Measurements from ENCODE around the gene SIAH1.
"Not testable (repeated sequence)": the region's sequence is repeated elsewhere in the genome, so short reads cannot be mapped to it uniquely, and the experiment has no call there.

The SIAH1 gene, protein sequence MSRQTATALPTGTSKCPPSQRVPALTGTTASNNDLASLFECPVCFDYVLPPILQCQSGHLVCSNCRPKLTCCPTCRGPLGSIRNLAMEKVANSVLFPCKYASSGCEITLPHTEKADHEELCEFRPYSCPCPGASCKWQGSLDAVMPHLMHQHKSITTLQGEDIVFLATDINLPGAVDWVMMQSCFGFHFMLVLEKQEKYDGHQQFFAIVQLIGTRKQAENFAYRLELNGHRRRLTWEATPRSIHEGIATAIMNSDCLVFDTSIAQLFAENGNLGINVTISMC

DNA sequence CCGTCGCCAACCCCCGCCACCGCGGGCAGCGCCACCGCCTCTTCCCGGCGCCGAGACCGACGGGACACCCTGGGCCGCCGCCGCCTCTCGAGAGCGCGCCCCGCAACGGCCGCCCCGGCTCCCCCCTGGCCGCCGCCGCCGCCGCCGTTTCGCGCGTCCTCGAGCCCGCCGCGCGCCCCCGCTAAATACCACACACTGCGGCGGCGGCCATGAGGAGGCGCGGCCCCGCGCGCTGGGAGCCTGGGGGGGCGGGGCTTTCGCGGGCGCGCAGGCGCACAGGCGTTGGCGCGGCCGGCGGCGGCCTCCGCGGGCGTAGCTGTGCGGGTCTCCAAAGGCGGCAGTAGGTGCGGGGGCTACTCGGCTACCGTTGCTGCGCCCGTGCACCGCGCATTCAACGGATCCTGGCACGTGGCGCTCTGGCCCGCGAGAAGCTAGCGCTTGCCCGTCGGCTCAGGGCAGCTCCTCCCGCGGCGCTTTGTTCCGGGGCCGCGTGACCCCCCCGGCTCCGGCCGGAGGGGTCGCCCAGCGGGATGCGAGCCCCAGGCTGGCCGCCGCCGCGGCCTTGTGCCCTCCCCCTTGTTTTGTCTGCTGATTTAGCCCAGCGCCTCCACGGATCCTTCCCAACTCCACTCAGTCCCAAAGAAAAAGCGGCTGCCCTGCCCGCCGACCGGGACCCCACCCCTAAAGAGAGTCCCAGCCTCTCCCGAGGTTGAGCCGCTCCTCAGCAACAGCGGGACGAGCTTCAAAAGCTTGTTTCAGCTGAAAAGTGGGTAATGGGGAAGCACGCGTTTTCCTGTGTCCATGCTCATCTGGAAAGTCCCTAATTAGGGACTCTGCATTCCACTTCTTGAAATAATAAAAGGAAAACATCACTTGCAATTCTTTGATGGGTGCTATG, at the start of gene SIAH1:
TSS of gene SIAH1 (minus strand) at position 161 of the 898 bp plus-strand sequence. CDS start 22,985 bp downstream, outside the sequence.
- peak within 1 kb of the TSS; percentile 100 for H3K4me3 ChIP-seq (ENCODE audit: low read length)
- no peak for TF ChIP-seq ZNF274 (IDR thresholded peaks at IDR 0.05; ENCODE audit: low read depth, low read length)

- H3K4me3 ChIP-seq (ENCODE audit: low read length) = no peak overlapping the region
- no peak for TF ChIP-seq ZNF274 (IDR thresholded peaks at IDR 0.05; ENCODE audit: low read depth, low read length)
Observed at GRCh38 chr16:48434653-48435317, 49.6 kb upstream of the SIAH1 start.

DNA sequence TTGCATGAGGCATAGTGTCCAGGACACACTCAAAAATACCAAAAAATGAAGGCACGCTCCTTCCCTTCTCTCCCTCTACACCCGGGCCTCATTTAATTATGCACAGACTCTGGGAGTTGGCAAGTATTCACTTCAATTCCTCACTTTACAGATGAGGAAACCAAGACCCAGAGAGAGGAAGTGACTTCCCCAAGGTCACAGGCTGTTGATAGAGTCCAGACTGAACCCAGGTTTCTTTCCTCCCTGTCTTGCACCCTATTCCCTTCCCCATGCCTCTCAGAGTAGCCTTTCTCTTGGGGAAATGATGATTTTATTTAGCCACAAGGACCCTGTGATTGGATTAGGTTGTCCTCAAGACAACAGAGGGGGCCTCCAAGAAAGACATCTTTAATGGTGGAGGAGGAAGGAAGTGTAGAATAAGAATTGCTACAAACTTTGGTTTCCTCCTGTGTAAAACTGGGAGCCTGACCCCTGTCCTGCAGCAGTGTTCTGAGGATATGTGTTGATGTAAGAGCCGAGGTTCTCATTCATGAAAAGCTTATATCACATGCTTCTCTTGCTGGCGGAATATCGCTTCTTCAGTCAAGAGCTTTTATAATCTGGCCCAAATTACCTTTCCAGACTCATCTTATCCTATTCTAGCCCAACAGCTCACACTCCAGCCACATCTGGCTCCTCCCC, 48.8 kb upstream of the SIAH1 start:
- TF ChIP-seq ZNF274 (IDR thresholded peaks at IDR 0.05; ENCODE audit: low read depth, low read length) = no peak

DNA sequence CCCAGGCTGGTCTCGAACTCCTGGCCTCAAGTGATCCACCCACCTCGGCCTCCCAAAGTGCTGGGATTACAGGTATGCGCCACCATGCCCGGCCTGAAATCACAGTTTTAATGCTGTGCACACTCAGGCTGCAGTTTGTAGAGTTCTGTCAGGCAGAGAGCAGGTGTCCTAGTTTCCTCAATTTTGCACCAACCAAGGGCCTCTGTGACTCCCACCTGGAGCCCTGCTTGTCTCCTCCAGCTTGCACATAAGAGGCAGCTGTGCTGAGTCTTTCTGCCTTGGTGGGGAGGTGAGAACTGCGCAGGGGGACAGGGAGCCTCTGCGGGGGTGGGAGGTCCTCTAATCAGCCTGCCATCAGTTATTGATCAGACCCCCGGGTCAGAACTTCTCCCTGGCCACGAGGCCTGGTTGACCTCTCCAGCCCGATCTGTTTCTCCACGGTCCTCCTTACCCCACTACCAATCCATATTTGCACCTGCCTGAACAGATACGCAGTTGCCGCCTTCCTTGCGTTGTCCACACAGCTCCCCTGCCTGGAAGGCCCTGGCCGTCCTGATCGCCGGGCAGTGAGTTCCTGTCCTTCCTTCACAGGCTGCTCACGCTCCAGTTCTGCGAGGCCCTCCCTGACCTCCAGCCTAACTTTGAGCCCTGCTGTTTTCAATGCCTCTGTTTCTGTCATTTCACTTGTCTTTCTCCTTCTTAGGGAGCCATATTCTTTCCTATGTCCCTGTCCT, 48.1 kb upstream of the SIAH1 start:
- no peak for TF ChIP-seq ZNF274 (IDR thresholded peaks at IDR 0.05; ENCODE audit: low read depth, low read length)
- H3K4me3 ChIP-seq (ENCODE audit: low read length) = no peak overlapping the region

More for the DNA sequence above, 48.8 kb upstream of the SIAH1 start:
- no peak overlapping the region for H3K4me3 ChIP-seq (ENCODE audit: low read length)

DNA sequence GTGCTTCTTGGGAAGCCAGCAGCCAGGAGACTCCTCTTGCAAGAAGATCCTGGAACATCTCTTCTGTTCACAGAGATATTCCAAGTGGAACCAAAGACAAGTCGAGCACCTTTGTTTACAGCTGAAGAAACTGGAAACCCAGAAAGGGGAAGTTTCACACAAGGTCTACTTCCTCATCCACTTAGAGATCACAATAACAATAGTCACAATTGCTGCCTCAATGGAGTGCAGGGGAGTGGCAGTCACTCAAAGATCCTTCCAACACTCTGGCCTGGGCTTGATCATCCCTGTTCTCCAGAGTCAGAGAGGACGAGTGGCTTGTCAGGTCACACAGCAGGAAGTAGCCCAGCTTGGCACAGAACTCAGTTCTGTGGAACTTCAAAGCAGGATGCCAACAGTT, 46.9 kb upstream of the SIAH1 start:
- H3K4me3 ChIP-seq (ENCODE audit: low read length) = no peak overlapping the region
- TF ChIP-seq ZNF274 (IDR thresholded peaks at IDR 0.05; ENCODE audit: low read depth, low read length) = no peak

GRCh38 chr16:48430890-48431289, 45.7 kb upstream of the SIAH1 start:
- TF ChIP-seq ZNF274 (IDR thresholded peaks at IDR 0.05; ENCODE audit: low read depth, low read length) = no peak

GRCh38 chr16:48426244-48427141, 41.3 kb upstream of the SIAH1 start:
- no peak for TF ChIP-seq ZNF274 (IDR thresholded peaks at IDR 0.05; ENCODE audit: low read depth, low read length)
- H3K4me3 ChIP-seq (ENCODE audit: low read length) = no peak overlapping the region

More at GRCh38 chr16:48430890-48431289, 45.7 kb upstream of the SIAH1 start:
- no peak overlapping the region for H3K4me3 ChIP-seq (ENCODE audit: low read length)

- H3K4me3 ChIP-seq (ENCODE audit: low read length) = no peak overlapping the region
- TF ChIP-seq ZNF274 (IDR thresholded peaks at IDR 0.05; ENCODE audit: low read depth, low read length) = no peak
Observed at GRCh38 chr16:48422537-48422936, 37.3 kb upstream of the SIAH1 start.

DNA sequence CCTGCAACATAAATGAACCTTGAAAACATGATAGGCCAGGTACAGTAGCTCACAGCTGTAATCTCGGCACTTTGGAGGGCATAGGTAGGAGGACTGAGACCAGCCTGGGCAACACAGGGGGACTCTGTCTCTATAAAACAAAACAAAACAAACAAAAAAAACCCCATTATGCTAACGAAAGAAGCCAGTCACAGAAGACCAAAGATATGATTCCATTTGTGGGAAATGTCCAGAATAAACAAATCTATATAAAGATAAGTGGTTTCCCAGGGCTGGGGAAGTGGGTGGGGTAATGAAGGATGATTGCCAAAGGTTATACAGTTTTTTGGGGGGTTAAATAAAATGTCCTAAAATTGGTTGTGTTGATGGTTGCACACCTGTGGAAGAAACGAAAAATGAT, 36.5 kb upstream of the SIAH1 start:
- no peak overlapping the region for H3K4me3 ChIP-seq (ENCODE audit: low read length)
- TF ChIP-seq ZNF274 (IDR thresholded peaks at IDR 0.05; ENCODE audit: low read depth, low read length) = no peak

- TF ChIP-seq ZNF274 (IDR thresholded peaks at IDR 0.05; ENCODE audit: low read depth, low read length) = no peak
- no peak overlapping the region for H3K4me3 ChIP-seq (ENCODE audit: low read length)
Observed at GRCh38 chr16:48420437-48420836, 35.2 kb upstream of the SIAH1 start.

- not testable (repeated sequence) for H3K4me3 ChIP-seq (ENCODE audit: low read length)
Observed at GRCh38 chr16:48416617-48417016, 31.4 kb upstream of the SIAH1 start.

DNA sequence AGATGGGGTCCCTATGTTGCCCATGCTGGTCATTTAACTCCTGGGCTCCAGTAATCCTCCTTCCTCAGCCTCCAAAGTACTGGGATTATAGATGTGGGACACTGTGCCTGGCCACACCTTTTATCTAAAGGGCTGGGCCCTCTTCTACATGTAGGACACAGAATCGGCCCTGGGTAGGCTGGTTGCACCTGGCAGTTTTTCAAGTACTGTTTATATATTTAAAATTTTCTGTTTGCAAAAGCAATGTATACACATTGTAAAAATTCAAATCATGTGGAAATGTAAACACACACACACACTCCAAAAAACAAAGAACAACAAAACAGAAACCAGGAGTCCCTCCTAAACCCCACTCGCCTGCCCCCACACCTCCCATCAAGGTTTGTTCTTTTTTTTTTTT, 28.1 kb upstream of the SIAH1 start:
- no peak for TF ChIP-seq ZNF274 (IDR thresholded peaks at IDR 0.05; ENCODE audit: low read depth, low read length)
- H3K4me3 ChIP-seq (ENCODE audit: low read length) = no peak overlapping the region

Measured in GM08714 (cell line).